SK-N-SH treated with all-trans-retinoic acid at 6 μM for 48 hours (cell line): ENCODE measurements around the gene MYO3A.

ENCODE experiments used
- BACH2 ChIP-seq: fragments of 250-450 bp; sonication (Bioruptor Pico); IDR thresholded peaks from 2 replicates; pipeline ENCODE4 v1.9.0; 2021; ENCODE audit warnings: mild to moderate bottlenecking, borderline replicate concordance
- CREB5 ChIP-seq: fragments of 250-450 bp; sonication (Bioruptor Pico); IDR thresholded peaks from 2 replicates; pipeline ENCODE4 v1.5.1; 2020; ENCODE audit warnings: low read depth, mild to moderate bottlenecking, moderate library complexity
- CSRNP3 ChIP-seq: fragments of 250-450 bp; sonication (Bioruptor Pico); IDR thresholded peaks from 2 replicates; pipeline ENCODE4 v1.5.1; 2021; ENCODE audit warnings: mild to moderate bottlenecking, moderate library complexity
- GLIS3 ChIP-seq: fragments of 250-450 bp; sonication (Bioruptor Pico); IDR thresholded peaks from 2 replicates; pipeline ENCODE4 v1.5.0; 2020; ENCODE audit warnings: mild to moderate bottlenecking, moderate library complexity
- PATZ1 ChIP-seq: fragments of 250-450 bp; sonication (Bioruptor Pico); IDR thresholded peaks from 2 replicates; pipeline ENCODE4 v1.8.0; 2020; ENCODE audit warnings: mild to moderate bottlenecking, moderate library complexity, borderline replicate concordance
- PPARA ChIP-seq: fragments of 250-450 bp; sonication (Bioruptor Pico); IDR thresholded peaks from 2 replicates; pipeline ENCODE4 v1.5.0; 2020; ENCODE audit warnings: mild to moderate bottlenecking, borderline replicate concordance
- RARB ChIP-seq: fragments of 250-450 bp; sonication (Bioruptor Pico); IDR thresholded peaks from 2 replicates; pipeline ENCODE4 v1.8.0; 2021; ENCODE audit warnings: mild to moderate bottlenecking, moderate library complexity
- SNAI2 ChIP-seq: fragments of 250-450 bp; sonication (Bioruptor Pico); IDR thresholded peaks from 2 replicates; pipeline ENCODE4 v1.5.0; 2020; ENCODE audit warnings: mild to moderate bottlenecking, moderate library complexity
- ZNF565 ChIP-seq: fragments of 450-650 bp; formaldehyde crosslinking; conservative IDR thresholded peaks from 2 replicates; pipeline ENCODE4 v1.5.0; 2020; ENCODE audit warnings: low read depth, mild to moderate bottlenecking, moderate library complexity

GRCh38 chr10:26194275-26194674 lies 260.2 kb downstream of the MYO3A start:
- no peak for TF ChIP-seq RARB
- TF ChIP-seq CREB5: no peak
- no peak for TF ChIP-seq BACH2 (CRISPR knock-in tag)
- TF ChIP-seq ZNF565 (CRISPR knock-in tag): no peak
- no peak for TF ChIP-seq CSRNP3 (CRISPR knock-in tag)
- TF ChIP-seq PPARA: no peak
- TF ChIP-seq GLIS3 (CRISPR knock-in tag): no peak
- no peak for TF ChIP-seq PATZ1 (CRISPR knock-in tag)
- TF ChIP-seq SNAI2 (CRISPR knock-in tag): no peak
